Panc1 (cell line): ENCODE results near the gene PIWIL4. TPM values are rescaled to one million over a fixed set of nuclear protein-coding genes. Genes with fewer than 3 reads are reported as not detected.

Source experiments
- ATAC-seq: fragments of 200-7000 bp; cut with Tn5 transposase; 2 replicates; pipeline ENCODE4 v1.9.1; 2020; ENCODE audit warnings: mild to moderate bottlenecking, moderate library complexity
- BruUV-seq: library from RNA; stranded (reverse); fragments of 400-500 nt; replicated peaks from 2 replicates; lab custom pipeline; 2021; lab: Mats Ljungman, UMichigan
- CTCF ChIA-PET: fragments of 300-600 bp; sonication (Branson Sonifier 250); formaldehyde crosslinking; loops from one replicate; lab custom pipeline; 2022; ENCODE audit warnings: antibody characterized with exemption; lab: Charles Lee
- POLR2A ChIA-PET: fragments of 300-600 bp; sonication (Branson Sonifier 250); formaldehyde crosslinking; loops from one replicate; lab custom pipeline; 2022; ENCODE audit warnings: antibody characterized with exemption; lab: Charles Lee
- DNase-seq: peaks from one replicate; pipeline ENCODE4 v3.0.0-alpha.2; 2010; ENCODE audit warnings: low read depth, low spot score
- H3K27ac ChIP-seq: 2 replicates; pipeline ENCODE4 v1.5.1; 2011; ENCODE audit warnings: mild to moderate bottlenecking, low read length, inconsistent platforms
- H3K27me3 ChIP-seq: fragments of 200-500 bp; sonication (Bioruptor generic); 2 replicates; pipeline ENCODE4 v1.6.0; 2014; ENCODE audit warnings: low read length, inconsistent platforms; ENCODE audit not compliant: control insufficient read depth, insufficient read depth
- H3K36me3 ChIP-seq: fragments of 200-500 bp; sonication (Bioruptor generic); 2 replicates; pipeline ENCODE4 v1.5.1; 2014; ENCODE audit warnings: inconsistent platforms, mild to moderate bottlenecking, low read length, moderate library complexity; ENCODE audit not compliant: control insufficient read depth, insufficient read depth
- H3K4me1 ChIP-seq: 2 replicates; pipeline ENCODE4 v1.5.1; 2011; ENCODE audit warnings: inconsistent platforms, mild to moderate bottlenecking, low read length, moderate library complexity; ENCODE audit not compliant: control insufficient read depth, insufficient read depth
- H3K4me3 ChIP-seq, 2 experiments: 2 replicates each; pipeline ENCODE4 v1.5.1; 2011 to 2012; ENCODE audit warnings: low read depth in 2 of 2, low read length in 2 of 2, mild to moderate bottlenecking in 2 of 2, inconsistent platforms in 1 of 2, moderate library complexity in 1 of 2
- H3K9me3 ChIP-seq: fragments of 200-500 bp; sonication (Bioruptor generic); 2 replicates; pipeline ENCODE4 v1.5.1; 2014; ENCODE audit warnings: low read depth, mild to moderate bottlenecking, inconsistent platforms, low read length, moderate library complexity; ENCODE audit not compliant: control insufficient read depth, insufficient read depth
- POLR2AphosphoS5 ChIP-seq: IDR thresholded peaks from 2 replicates; pipeline ENCODE4 v1.6.1; 2012; ENCODE audit warnings: mild to moderate bottlenecking, low read depth, low read length, moderate library complexity
- SIN3A ChIP-seq: IDR thresholded peaks from 2 replicates; pipeline ENCODE4 v1.6.1; 2012; ENCODE audit warnings: low read depth, mild to moderate bottlenecking, low read length, moderate library complexity, borderline replicate concordance; ENCODE audit not compliant: insufficient read depth
- TCF7L2 ChIP-seq: IDR thresholded peaks from 2 replicates; pipeline ENCODE4 v1.6.1; 2011; ENCODE audit warnings: mild to moderate bottlenecking, low read depth, low read length, inconsistent platforms
- in situ Hi-C: cut with HindIII; loops from 2 replicates; pipeline ENCODE4 v1.10.0; 2016; ENCODE audit warnings: low sequenced_read_pairs, low pct_unique_long_range_greater_than_20kb
- intact Hi-C: fragments of 100-400 bp; cut with micrococcal nuclease; formaldehyde crosslinking; loops from one replicate; pipeline ENCODE4 v1.10.0; 2022; ENCODE audit not compliant: unreplicated experiment
- total RNA-seq: library from RNA; stranded (reverse); gene quantifications from one replicate; pipeline ENCODE4 v1.2.1, GENCODE V29; 2021; ENCODE audit not compliant: unreplicated experiment
- TF ChIP-seq, protein P1 (sequence below): fragments of 450-650 bp; IDR thresholded peaks from 2 replicates; pipeline ENCODE4 v1.5.1; 2017; ENCODE audit warnings: mild to moderate bottlenecking
- TF ChIP-seq, protein P2 (sequence below), 2 experiments: IDR thresholded peaks; 2 replicates each; pipeline ENCODE4 v1.6.1; 2011 to 2012; ENCODE audit warnings: low read depth in 2 of 2, control low read depth in 1 of 2, low read length in 1 of 2, mild to moderate bottlenecking in 1 of 2, moderate library complexity in 1 of 2; ENCODE audit not compliant: insufficient read depth in 1 of 2

The PIWIL4 gene
- total RNA-seq, 1 experiment from 2014 or later: 2.1 TPM

- H3K36me3 ChIP-seq: no peaks in the 10 kb centered on the region
- DNase-seq (no peak), ATAC-seq (no peak)
- H3K4me3 ChIP-seq: no peak overlapping the region
- H3K27ac ChIP-seq: no peak overlapping the region
- TF ChIP-seq SIN3A (no peak), POLR2AphosphoS5 (no peak), TCF7L2 (no peak)
- TF ChIP-seq, protein P1, sequence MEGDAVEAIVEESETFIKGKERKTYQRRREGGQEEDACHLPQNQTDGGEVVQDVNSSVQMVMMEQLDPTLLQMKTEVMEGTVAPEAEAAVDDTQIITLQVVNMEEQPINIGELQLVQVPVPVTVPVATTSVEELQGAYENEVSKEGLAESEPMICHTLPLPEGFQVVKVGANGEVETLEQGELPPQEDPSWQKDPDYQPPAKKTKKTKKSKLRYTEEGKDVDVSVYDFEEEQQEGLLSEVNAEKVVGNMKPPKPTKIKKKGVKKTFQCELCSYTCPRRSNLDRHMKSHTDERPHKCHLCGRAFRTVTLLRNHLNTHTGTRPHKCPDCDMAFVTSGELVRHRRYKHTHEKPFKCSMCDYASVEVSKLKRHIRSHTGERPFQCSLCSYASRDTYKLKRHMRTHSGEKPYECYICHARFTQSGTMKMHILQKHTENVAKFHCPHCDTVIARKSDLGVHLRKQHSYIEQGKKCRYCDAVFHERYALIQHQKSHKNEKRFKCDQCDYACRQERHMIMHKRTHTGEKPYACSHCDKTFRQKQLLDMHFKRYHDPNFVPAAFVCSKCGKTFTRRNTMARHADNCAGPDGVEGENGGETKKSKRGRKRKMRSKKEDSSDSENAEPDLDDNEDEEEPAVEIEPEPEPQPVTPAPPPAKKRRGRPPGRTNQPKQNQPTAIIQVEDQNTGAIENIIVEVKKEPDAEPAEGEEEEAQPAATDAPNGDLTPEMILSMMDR: no peak
- TF ChIP-seq, protein P2, sequence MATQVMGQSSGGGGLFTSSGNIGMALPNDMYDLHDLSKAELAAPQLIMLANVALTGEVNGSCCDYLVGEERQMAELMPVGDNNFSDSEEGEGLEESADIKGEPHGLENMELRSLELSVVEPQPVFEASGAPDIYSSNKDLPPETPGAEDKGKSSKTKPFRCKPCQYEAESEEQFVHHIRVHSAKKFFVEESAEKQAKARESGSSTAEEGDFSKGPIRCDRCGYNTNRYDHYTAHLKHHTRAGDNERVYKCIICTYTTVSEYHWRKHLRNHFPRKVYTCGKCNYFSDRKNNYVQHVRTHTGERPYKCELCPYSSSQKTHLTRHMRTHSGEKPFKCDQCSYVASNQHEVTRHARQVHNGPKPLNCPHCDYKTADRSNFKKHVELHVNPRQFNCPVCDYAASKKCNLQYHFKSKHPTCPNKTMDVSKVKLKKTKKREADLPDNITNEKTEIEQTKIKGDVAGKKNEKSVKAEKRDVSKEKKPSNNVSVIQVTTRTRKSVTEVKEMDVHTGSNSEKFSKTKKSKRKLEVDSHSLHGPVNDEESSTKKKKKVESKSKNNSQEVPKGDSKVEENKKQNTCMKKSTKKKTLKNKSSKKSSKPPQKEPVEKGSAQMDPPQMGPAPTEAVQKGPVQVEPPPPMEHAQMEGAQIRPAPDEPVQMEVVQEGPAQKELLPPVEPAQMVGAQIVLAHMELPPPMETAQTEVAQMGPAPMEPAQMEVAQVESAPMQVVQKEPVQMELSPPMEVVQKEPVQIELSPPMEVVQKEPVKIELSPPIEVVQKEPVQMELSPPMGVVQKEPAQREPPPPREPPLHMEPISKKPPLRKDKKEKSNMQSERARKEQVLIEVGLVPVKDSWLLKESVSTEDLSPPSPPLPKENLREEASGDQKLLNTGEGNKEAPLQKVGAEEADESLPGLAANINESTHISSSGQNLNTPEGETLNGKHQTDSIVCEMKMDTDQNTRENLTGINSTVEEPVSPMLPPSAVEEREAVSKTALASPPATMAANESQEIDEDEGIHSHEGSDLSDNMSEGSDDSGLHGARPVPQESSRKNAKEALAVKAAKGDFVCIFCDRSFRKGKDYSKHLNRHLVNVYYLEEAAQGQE (IDR thresholded peaks at IDR 0.05; ENCODE audit: insufficient read depth in 1 of 2, low read depth in 2 of 2, low read length in 1 of 2): no peak
- ChIA-PET CTCF (interaction anchor here (0.6 kb wide), 1 partner anchor 152 kb away, joined by 3 read pairs; no protein-coding TSS in a partner anchor), POLR2A (interaction anchor here (0.7 kb wide), 1 partner anchor 56 kb away, joined by 3 read pairs; no protein-coding TSS in a partner anchor)
- no TSS peak for BruUV-seq
- intact Hi-C loops: no loop called here
- H3K9me3 ChIP-seq: no peaks in the 10 kb centered on the region
- H3K4me1 ChIP-seq: no peaks in the 10 kb centered on the region
- in situ Hi-C loops: no loop called here
- no peaks in the 10 kb centered on the region; the same call in 1 of the 2 replicates for H3K27me3 ChIP-seq
Observed at GRCh38 chr11:94532211-94532610, 35.0 kb upstream of the PIWIL4 start.

DNA sequence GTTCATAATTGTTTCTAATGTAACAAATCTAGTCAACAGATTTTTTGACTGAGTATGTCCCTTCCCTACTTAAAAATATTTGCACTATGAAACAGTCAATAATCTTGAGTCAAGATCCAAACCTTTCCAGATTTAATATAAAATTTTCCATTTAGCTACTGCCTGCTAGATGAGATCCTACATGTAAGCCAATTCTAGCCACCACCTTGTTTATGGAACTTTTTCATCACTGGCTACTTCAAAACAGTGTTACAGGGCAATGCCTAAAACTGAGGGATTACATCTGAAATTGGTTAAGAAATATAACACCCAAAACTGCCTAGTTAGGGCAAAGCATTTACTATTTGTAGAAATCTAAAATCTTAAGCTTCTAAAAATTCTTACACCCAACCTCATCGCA is 34.0 kb upstream of the PIWIL4 start:
- in situ Hi-C loops: no loop called here
- Histone ChIP-seq H3K4me3 (no peak overlapping the region), H3K9me3 (no peaks in the 10 kb centered on the region), H3K4me1 (no peaks in the 10 kb centered on the region), H3K36me3 (no peaks in the 10 kb centered on the region), H3K27me3 (peaks cover 2% of the 10 kb centered on the region; the same call in 1 of the 2 replicates), H3K27ac (no peak overlapping the region)
- ChIA-PET POLR2A (interaction anchor here (0.6 to 1.0 kb wide), 2 partner anchors 11 to 48 kb away, joined by 3 read pairs; partner anchors contain the start of gene FUT4), CTCF (no interaction called here)
- DNase-seq (no peak), ATAC-seq (no peak)
- BruUV-seq: no TSS peak
- intact Hi-C loops: no loop called here
- TF ChIP-seq TCF7L2: no peak
- TF ChIP-seq, protein P1: no peak
- TF ChIP-seq POLR2AphosphoS5: no peak
- TF ChIP-seq, protein P2 (IDR thresholded peaks at IDR 0.05; ENCODE audit: insufficient read depth in 1 of 2, low read depth in 2 of 2, low read length in 1 of 2): no peak
- TF ChIP-seq SIN3A: no peak
